GM21360 (cell line): ENCODE measurements around the gene MYO1H.
"Not testable (repeated sequence)": the region's sequence is repeated elsewhere in the genome, so short reads cannot be mapped to it uniquely, and the experiment has no call there.

Experiments used
- ATAC-seq: cut with Tn5 transposase; IDR thresholded peaks from one replicate; pipeline ENCODE4 v1.9.1; 2021; ENCODE audit warnings: mild to moderate bottlenecking, moderate library complexity; ENCODE audit not compliant: unreplicated experiment

The MYO1H gene

GRCh38 chr12:109345428-109345827 lies 2.3 kb upstream of the MYO1H start:
- no peak for ATAC-seq

- no peak for ATAC-seq
Observed at GRCh38 chr12:109346920-109347319, 780 bp upstream of the MYO1H start.

DNA sequence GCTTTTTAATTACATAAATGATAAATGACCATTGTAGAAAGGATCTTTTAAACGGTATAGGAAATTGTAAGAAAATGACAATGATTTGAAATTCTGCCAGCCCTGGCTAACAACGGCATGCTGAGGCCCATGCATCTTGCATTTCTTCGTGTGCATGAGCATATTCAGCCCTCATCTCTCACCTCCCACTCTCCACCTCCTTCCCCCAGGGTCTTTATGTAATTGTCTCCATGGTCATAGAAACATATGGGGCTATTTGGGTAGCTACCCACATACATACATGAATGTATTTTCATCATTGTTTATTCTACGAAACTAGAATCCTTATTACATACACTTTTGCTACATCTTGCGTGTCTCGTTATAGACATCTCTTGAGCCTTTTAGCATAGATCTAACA lies 4.5 kb downstream of the MYO1H start:
- no peak for ATAC-seq

- no peak for ATAC-seq
Observed at GRCh38 chr12:109356577-109356976, 8.9 kb downstream of the MYO1H start.

DNA sequence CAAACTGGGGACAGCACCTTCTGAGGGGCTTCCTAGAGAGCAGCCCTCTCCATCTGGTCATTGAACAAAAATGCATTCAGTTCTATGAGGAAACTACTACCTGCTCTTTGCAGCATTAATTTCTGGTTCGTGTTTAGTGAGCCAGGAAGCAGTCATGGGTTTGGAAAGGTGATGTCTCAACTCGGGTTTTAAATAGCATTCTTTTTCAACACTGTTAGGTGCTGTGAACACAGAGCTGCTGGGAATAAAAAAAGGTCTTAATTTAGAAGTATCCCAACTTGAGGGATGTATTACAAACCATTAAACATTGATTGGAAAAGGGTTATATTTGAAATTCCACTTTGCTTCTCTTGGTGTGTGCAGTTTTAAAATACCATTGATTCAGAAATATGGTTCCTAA lies 9.3 kb downstream of the MYO1H start:
- ATAC-seq: no peak

- ATAC-seq: peak; percentile 78
Observed at GRCh38 chr12:109358154-109358869, 10.6 kb downstream of the MYO1H start.

- no peak for ATAC-seq
Observed at GRCh38 chr12:109359131-109359690, 11.5 kb downstream of the MYO1H start.

- ATAC-seq: no peak
Observed at GRCh38 chr12:109369831-109370230, 22.1 kb downstream of the MYO1H start.

- no peak for ATAC-seq
Observed at GRCh38 chr12:109377139-109377685, 29.5 kb downstream of the MYO1H start.

DNA sequence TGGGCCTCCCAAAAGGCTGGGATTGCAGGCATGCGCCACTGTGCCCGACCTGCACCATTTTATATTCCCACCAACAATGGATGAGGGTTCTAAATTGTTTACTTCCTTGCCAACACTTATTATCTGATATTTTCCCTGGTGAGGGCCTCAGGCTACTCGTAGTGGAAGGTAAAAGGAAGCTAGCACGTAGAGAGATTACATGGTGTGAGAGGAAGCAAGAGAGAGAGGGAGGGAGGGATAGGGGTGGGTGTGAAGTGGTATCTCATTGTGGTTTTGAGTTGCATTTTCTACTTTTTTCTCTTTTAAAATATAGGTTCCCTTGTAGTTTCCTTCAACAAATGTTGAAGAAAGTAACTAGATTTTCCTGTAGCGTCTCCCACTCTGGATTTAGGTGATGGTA lies 30.9 kb downstream of the MYO1H start:
- ATAC-seq: no peak

- no peak for ATAC-seq
Observed at GRCh38 chr12:109382031-109382430, 34.3 kb downstream of the MYO1H start.

GRCh38 chr12:109383240-109383639 lies 35.5 kb downstream of the MYO1H start:
- ATAC-seq: no peak

DNA sequence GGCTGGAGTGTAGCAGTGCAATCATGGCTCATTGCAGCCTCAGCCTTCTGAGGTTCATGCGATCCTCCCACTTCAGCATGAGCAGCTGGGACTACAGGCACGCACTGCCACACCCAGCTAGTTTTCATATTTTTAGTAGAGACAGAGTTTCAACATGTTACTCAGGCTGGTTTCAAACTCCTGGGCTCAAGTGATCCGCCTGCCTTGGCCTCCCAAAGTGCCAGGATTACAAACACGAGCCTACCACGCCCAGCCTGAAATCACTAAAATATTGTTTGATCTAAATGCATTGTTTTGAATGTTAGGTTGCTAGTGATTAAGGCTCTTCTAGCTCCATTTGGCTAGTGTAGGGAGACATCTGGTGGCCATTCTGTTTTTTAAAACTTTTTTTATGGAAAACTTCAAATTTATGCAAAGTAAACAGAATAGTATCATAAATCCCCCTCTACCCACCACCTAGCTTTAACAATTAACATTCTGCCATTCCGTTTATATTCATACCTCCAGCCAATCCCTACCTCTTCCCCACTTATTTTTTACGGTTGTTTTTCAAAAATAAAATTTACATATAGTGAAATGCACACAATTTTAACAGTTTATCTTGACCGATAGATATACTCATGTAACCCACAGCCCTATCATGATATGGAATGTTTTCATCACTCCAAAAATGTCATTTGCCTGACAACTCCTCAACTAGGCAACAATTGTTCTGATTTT lies 37.8 kb downstream of the MYO1H start:
- no peak for ATAC-seq

DNA sequence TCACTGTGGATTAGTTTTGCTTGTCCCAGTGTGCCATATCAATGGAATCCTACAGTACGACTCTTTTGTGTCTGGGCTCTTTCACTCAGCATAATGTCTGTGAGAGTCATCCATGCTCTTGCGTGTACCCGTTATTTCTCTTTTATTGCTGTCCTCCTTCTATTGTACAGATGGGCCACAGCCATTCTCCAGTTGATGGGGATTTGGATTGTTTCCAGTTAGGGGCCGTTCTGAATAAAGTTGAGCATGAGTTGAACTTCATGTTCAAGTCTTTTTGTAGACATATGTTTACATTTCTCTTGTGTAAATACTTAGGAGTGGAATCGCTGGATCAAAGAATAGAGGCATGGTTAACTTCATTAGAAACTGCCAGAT lies 38.3 kb downstream of the MYO1H start:
- ATAC-seq: no peak

DNA sequence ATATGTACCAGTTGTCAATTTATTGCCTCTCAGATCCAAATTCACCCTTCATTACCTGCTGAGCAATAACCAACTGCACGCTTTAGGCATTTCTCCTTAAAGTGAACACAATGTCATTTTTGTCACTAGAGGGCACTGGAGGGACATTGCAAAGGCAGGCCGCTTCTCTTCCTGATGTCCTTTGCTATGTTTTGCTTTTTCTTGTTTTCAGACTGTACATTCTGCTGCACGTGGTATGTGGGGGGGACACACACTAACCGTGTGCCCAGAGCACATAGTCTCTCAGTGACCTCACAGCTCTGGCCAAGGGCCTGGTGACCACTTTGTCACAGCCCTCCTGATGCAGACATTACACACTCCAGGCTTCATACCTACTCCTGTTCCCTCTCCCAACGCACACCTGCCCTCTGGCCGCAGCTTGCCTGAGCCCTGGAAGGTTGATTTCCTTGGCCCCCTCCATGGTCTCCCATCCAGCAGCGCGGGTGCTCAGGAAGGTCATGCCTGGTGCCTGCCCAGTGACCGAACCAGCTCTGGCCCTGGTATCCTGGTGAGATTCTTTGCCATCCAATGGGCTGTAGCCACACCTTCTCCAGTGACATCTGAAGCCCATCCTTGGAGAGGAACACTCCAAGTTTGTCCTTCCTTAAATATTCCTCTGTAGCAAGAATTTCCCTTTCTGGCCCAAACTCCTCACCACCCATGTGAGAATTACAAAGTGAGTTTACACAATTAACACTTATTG lies 39.9 kb downstream of the MYO1H start:
- no peak for ATAC-seq

DNA sequence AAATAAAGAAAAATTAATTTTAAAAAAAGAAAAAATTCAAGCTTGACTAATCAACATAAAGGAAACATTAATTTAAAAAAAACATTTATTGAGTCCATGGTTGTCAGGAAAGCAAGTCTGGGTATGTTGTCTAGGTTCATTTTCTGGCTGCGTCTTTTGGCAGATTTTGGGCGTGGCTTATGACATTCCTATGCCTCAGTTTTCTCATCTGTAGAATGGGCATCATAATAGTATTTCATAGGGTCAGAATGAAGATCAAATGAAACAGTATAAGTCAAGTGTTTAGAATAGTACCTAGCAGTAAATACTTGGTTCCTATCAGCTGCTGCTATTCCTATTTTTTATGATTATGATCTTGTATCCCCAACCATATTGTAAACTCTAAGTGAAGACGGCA lies 40.5 kb downstream of the MYO1H start:
- ATAC-seq: no peak

- no peak for ATAC-seq
Observed at GRCh38 chr12:109389146-109389545, 41.4 kb downstream of the MYO1H start.

GRCh38 chr12:109393437-109394345 lies 46.0 kb downstream of the MYO1H start:
- no peak for ATAC-seq

DNA sequence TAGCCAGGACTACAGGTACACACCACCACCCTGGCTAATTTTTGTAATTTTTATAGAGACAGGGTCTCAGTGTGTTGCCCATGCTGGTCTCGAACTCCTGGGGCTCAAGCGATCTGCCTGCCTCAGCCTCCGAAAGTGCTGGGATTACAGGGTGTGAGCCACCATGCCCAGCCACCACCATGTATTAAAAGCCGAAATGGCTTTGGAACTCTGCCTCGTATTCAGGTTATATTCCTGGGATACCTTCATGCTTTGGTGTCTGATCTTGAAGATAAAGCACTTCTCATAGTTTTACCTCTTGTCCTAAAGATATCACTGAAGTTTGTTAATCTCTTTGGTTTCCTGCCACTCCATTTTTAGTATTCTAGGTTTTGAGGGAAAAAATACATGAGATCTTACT lies 47.2 kb downstream of the MYO1H start:
- no peak for ATAC-seq

GRCh38 chr12:109404841-109405240 lies 57.1 kb downstream of the MYO1H start:
- ATAC-seq: not testable (repeated sequence)
